GM10266 (cell line): ENCODE data around the gene NLRC3.

Experiments
- DNase-seq: peaks from one replicate; pipeline ENCODE4 v3.0.0; 2012; ENCODE audit errors: extremely low spot score
- CTCF ChIP-seq: IDR thresholded peaks from 2 replicates; pipeline ENCODE4 v1.5.1; 2012; ENCODE audit warnings: mild to moderate bottlenecking, low read depth; ENCODE audit not compliant: control insufficient read depth, insufficient read depth; ENCODE audit errors: missing control alignments

NLRC3 gene

GRCh38 chr16:3554351-3554928 is 22.8 kb downstream of the NLRC3 start:
- TF ChIP-seq CTCF = no peak
- no peak for DNase-seq

GRCh38 chr16:3553138-3553923 is 23.9 kb downstream of the NLRC3 start:
- no peak for TF ChIP-seq CTCF
- no peak for DNase-seq

GRCh38 chr16:3550851-3551847 is 26.1 kb downstream of the NLRC3 start:
- no peak for TF ChIP-seq CTCF
- DNase-seq = no peak

GRCh38 chr16:3549906-3550305 is 27.3 kb downstream of the NLRC3 start:
- no peak for TF ChIP-seq CTCF

GRCh38 chr16:3548859-3549258 is 28.3 kb downstream of the NLRC3 start:
- DNase-seq = no peak

More at GRCh38 chr16:3549906-3550305, 27.3 kb downstream of the NLRC3 start:
- no peak for DNase-seq

GRCh38 chr16:3548445-3548844 is 28.8 kb downstream of the NLRC3 start:
- DNase-seq = no peak
- TF ChIP-seq CTCF = no peak

More at GRCh38 chr16:3548859-3549258, 28.3 kb downstream of the NLRC3 start:
- TF ChIP-seq CTCF = no peak
